A673 (cell line): ENCODE measurements around the gene PDCD1. TPM values are rescaled to one million over a fixed set of nuclear protein-coding genes. Genes with fewer than 3 reads are reported as not detected.

Source experiments
- BruUV-seq: library from RNA; stranded (reverse); fragments of 400-500 nt; replicated peaks from 2 replicates; lab custom pipeline; 2021; lab: Mats Ljungman, UMichigan
- CTCF ChIA-PET: fragments of 300-600 bp; sonication (Branson Sonifier 250); formaldehyde crosslinking; loops from one replicate; lab custom pipeline; 2022; ENCODE audit warnings: antibody characterized with exemption; lab: Charles Lee
- POLR2A ChIA-PET: fragments of 300-600 bp; sonication (Branson Sonifier 250); formaldehyde crosslinking; loops from one replicate; lab custom pipeline; 2022; ENCODE audit warnings: antibody characterized with exemption; ENCODE audit not compliant: low non-redundant PET; lab: Charles Lee
- DNase-seq: peaks from one replicate; pipeline ENCODE4 v3.0.0-alpha.2; 2015; ENCODE audit warnings: low spot score
- H3K27ac ChIP-seq: fragments of 200-600 bp; sonication (generic); 2 replicates; pipeline ENCODE4 v1.5.1; 2016; ENCODE audit warnings: mixed run types, low read depth, mild to moderate bottlenecking, mixed read lengths, antibody characterized with exemption, low read length; ENCODE audit not compliant: poor library complexity, severe bottlenecking
- H3K27me3 ChIP-seq: fragments of 200-600 bp; sonication (generic); replicated peaks from 2 replicates; pipeline ENCODE4 v1.6.1; 2017; ENCODE audit warnings: mixed run types, low read depth, mild to moderate bottlenecking, mixed read lengths, antibody characterized with exemption, low read length; ENCODE audit not compliant: insufficient read depth, poor library complexity
- H3K36me3 ChIP-seq: fragments of 200-600 bp; sonication (generic); 2 replicates; pipeline ENCODE4 v1.6.1; 2016; ENCODE audit warnings: mixed run types, mild to moderate bottlenecking, mixed read lengths, antibody characterized with exemption, low read length; ENCODE audit not compliant: insufficient read depth, poor library complexity, severe bottlenecking
- H3K4me1 ChIP-seq: fragments of 200-600 bp; sonication (generic); 2 replicates; pipeline ENCODE4 v1.6.1; 2017; ENCODE audit warnings: mixed run types, mild to moderate bottlenecking, mixed read lengths, antibody characterized with exemption, low read length; ENCODE audit not compliant: insufficient read depth, poor library complexity, severe bottlenecking
- H3K4me3 ChIP-seq: fragments of 200-600 bp; sonication (generic); 2 replicates; pipeline ENCODE4 v1.5.1; 2016; ENCODE audit warnings: low read depth, mixed run types, mild to moderate bottlenecking, mixed read lengths, low read length; ENCODE audit not compliant: poor library complexity, severe bottlenecking
- H3K9me3 ChIP-seq: fragments of 200-600 bp; sonication (generic); 2 replicates; pipeline ENCODE4 v1.6.1; 2016; ENCODE audit warnings: mixed run types, low read depth, mild to moderate bottlenecking, mixed read lengths, antibody characterized with exemption, low read length; ENCODE audit not compliant: poor library complexity, severe bottlenecking
- EZH2 ChIP-seq: fragments of 200-600 bp; sonication (generic); IDR thresholded peaks from 2 replicates; pipeline ENCODE4 v1.6.1; 2017; ENCODE audit warnings: borderline replicate concordance, low read depth, mild to moderate bottlenecking, mixed read lengths, antibody characterized with exemption, low read length; ENCODE audit not compliant: poor library complexity, severe bottlenecking
- intact Hi-C: fragments of 100-400 bp; cut with micrococcal nuclease; formaldehyde crosslinking; loops from one replicate; pipeline ENCODE4 v1.10.0; 2022; ENCODE audit not compliant: unreplicated experiment
- total RNA-seq: library from RNA; stranded (reverse); gene quantifications from 2 replicates; pipeline ENCODE4 v1.2.3, GENCODE V29; 2021
- TF ChIP-seq, protein P1 (sequence below): fragments of 300-800, 200-600 bp; sonication (generic); conservative IDR thresholded peaks from 2 replicates; pipeline ENCODE4 v1.5.1; 2017; ENCODE audit warnings: low read depth, mild to moderate bottlenecking, antibody characterized with exemption, low read length, moderate library complexity, mixed read lengths

The PDCD1 gene
- total RNA-seq, 1 experiment from 2014 or later = 0.34 TPM

DNA sequence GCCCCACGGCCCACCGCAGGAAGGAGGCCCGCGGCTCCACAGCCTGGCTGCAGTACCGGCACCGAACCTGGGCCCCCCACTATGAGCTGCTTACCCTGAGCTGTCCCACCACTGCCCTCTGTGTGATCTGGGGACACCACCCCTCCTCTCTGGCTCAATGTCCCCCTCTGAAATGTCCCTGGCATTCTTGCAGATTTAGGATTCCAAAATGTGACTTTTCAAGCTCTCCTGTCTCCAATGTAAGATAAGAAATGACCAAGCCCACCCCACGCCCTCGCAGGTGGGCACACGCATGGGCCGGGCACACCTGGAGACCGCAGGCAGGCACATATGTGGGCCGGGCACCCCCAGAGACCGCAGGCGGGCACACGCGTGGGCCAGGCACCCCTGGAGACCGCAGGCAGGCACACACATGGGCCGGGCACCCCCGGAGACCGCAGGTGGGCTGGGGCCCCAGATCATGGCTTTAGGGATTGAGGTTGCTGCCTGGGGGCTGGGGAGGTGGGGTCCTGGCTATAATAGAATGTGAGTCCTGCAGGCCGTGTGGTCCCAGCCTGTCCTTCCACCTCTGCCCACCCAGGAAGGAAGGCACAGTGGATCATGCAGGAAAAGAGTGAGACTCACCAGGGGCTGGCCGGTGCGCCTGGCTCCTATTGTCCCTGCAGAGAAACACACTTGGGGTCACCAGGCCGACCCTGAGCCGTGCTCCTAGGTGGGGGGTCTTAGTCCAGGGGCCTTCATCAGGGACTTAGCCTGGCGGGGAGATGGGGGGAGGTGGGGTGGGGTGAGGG is 7.2 kb downstream of the PDCD1 start:
- BruUV-seq = no TSS peak

DNA sequence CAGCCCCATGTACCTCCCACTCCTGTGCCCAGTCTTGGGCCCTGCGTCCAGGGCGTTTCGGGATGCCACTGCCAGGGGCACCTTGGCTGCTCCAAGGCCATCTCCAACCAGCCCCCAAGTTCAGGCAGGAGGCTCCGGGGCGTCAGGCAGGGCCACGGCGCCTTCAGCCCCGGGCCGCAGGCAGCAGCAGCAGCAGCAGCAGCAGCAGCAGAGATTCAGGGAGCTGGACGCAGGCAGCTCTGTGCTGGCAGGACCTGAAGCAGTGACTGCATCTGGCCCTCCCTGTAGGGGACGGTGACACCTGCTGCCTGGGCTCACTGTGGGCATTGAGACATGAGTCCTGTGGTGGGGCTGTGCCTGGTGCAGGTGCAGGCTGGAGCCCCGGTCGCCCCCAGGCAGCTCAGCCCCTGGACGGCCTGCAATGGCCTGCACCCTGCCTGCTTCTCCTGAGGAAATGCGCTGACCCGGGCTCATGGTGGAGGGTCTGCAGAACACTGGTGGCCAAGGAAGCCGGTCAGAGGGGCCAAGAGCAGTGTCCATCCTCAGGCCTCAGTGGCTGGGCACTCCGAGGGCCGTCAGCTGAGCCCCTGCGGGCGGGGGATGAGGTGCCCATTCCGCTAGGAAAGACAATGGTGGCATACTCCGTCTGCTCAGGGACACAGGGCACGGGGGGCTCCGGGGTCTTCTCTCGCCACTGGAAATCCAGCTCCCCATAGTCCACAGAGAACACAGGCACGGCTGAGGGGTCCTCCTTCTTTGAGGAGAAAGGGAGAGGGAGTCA is 8.0 kb downstream of the PDCD1 start:
- no peaks in the 10 kb centered on the region for H3K27me3 ChIP-seq
- POLR2A ChIA-PET = interaction anchor here (0.7 kb wide), 1 partner anchor 40 kb away, joined by 4 read pairs; no protein-coding TSS in a partner anchor
- no peak for TF ChIP-seq EZH2
- TF ChIP-seq, protein P1, sequence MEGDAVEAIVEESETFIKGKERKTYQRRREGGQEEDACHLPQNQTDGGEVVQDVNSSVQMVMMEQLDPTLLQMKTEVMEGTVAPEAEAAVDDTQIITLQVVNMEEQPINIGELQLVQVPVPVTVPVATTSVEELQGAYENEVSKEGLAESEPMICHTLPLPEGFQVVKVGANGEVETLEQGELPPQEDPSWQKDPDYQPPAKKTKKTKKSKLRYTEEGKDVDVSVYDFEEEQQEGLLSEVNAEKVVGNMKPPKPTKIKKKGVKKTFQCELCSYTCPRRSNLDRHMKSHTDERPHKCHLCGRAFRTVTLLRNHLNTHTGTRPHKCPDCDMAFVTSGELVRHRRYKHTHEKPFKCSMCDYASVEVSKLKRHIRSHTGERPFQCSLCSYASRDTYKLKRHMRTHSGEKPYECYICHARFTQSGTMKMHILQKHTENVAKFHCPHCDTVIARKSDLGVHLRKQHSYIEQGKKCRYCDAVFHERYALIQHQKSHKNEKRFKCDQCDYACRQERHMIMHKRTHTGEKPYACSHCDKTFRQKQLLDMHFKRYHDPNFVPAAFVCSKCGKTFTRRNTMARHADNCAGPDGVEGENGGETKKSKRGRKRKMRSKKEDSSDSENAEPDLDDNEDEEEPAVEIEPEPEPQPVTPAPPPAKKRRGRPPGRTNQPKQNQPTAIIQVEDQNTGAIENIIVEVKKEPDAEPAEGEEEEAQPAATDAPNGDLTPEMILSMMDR = no peak
- peaks cover 12% of the 10 kb centered on the region for H3K4me1 ChIP-seq
- CTCF ChIA-PET = no interaction called here
- BruUV-seq = no TSS peak
- DNase-seq = no peak
- H3K4me3 ChIP-seq = no peak overlapping the region
- H3K9me3 ChIP-seq = no peaks in the 10 kb centered on the region
- H3K27ac ChIP-seq = no peak overlapping the region
- intact Hi-C loops = no loop called here
- H3K36me3 ChIP-seq = no peaks in the 10 kb centered on the region

More for the DNA sequence above, 7.2 kb downstream of the PDCD1 start:
- intact Hi-C loops = no loop called here
- POLR2A ChIA-PET = interaction anchor here (0.7 kb wide), 1 partner anchor 41 kb away, joined by 4 read pairs; no protein-coding TSS in a partner anchor
- Histone ChIP-seq H3K36me3 (no peaks in the 10 kb centered on the region), H3K4me1 (peaks cover 12% of the 10 kb centered on the region), H3K27me3 (no peaks in the 10 kb centered on the region), H3K4me3 (no peak overlapping the region), H3K27ac (no peak overlapping the region), H3K9me3 (no peaks in the 10 kb centered on the region)
- CTCF ChIA-PET = no interaction called here
- TF ChIP-seq, protein P1 = no peak
- no peak for TF ChIP-seq EZH2
- DNase-seq = no peak

DNA sequence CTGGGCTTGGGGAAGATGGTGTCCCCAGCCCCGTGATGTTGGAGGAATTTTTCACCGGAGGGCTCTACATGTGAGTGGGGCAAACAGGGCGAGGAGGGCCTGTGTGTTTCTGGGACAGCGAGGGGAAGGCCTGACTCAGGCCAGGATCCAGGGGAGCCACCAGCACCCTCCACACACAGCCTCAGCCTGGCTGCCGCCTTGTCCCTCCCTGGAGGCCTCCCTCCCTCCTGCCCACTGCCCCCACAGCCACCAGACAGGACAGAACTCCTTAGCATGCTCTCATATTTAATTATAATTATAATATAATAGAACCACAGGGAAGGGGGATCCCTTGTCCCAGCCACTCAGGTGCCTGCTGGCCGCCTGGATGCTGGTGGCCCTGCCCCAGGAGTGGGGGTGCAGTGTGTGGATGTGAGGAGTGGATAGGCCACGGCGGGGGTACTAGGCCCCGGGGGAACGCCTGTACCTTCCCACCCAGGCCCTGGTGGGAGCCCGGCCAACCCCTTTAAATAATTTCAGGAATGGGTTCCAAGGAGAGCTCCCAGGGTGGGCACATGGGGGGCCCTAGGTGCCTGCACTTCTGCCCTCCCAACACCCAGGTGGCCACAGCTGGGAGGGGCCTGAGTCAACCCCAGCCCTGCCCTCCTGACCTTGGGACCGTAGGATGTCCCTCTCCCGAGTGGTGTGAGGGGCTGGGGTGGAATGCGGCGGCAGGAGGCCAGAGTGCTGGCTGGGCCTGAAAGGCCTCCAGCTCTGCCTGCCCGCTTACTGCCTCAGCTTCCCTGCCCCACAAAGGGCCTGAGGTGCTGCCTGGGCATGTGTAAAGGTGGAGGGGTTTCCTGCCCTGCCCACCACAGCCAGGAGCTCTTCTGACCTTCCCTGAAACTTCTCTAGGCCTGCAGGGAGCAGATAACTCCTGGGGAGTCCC is 8.8 kb downstream of the PDCD1 start:
- no TSS peak for BruUV-seq
- Histone ChIP-seq H3K4me1 (peaks cover 16% of the 10 kb centered on the region), H3K9me3 (no peaks in the 10 kb centered on the region), H3K4me3 (no peak overlapping the region), H3K36me3 (no peaks in the 10 kb centered on the region), H3K27ac (no peak overlapping the region), H3K27me3 (no peaks in the 10 kb centered on the region)
- ChIA-PET POLR2A (no interaction called here), CTCF (no interaction called here)
- DNase-seq = no peak
- no peak for TF ChIP-seq EZH2
- TF ChIP-seq, protein P1 = no peak
- intact Hi-C loops = no loop called here
